HL-60 (cell line): Measurements from ENCODE around the gene ZNRF2.

Experiments used
- DNase-seq, 2 experiments: peaks; one replicate each; pipeline ENCODE4 v3.0.0-alpha.2; 2010 to 2020; ENCODE audit warnings: low read depth in 1 of 2, low spot score in 1 of 2
- H3K27ac ChIP-seq: fragments of 250-450 bp; sonication (Bioruptor Pico); replicated peaks from 2 replicates; pipeline ENCODE4 v1.5.1; 2020; ENCODE audit warnings: mild to moderate bottlenecking, moderate library complexity
- H3K27me3 ChIP-seq: fragments of 250-450 bp; sonication (Bioruptor Pico); 2 replicates; pipeline ENCODE4 v1.5.1; 2021; ENCODE audit warnings: mild to moderate bottlenecking, moderate library complexity; ENCODE audit not compliant: insufficient read depth, poor library complexity, severe bottlenecking
- H3K4me3 ChIP-seq: replicated peaks from 2 replicates; pipeline ENCODE4 v1.5.1; 2011; ENCODE audit warnings: mild to moderate bottlenecking, control low read depth, low read length; ENCODE audit not compliant: insufficient read depth
- GABPA ChIP-seq: IDR thresholded peaks from 2 replicates; pipeline ENCODE4 v1.6.1; 2012; ENCODE audit warnings: low read depth
- POLR2AphosphoS5 ChIP-seq: IDR thresholded peaks from 2 replicates; pipeline ENCODE4 v1.6.1; 2012; ENCODE audit warnings: low read depth
- SPI1 ChIP-seq: IDR thresholded peaks from 2 replicates; pipeline ENCODE4 v1.6.1; 2012; ENCODE audit warnings: low read depth, mild to moderate bottlenecking, borderline replicate concordance
- TF ChIP-seq, protein P1 (sequence below): IDR thresholded peaks from 2 replicates; pipeline ENCODE4 v1.6.1; 2012; ENCODE audit warnings: low read depth; ENCODE audit not compliant: insufficient replicate concordance
- TF ChIP-seq, protein P2 (sequence below): IDR thresholded peaks from one replicate; pipeline ENCODE4 v1.5.1; 2011; ENCODE audit warnings: low read length, control low read depth, inconsistent platforms; ENCODE audit not compliant: insufficient read depth

Gene ZNRF2

GRCh38 chr7:30249316-30249715 is 35.1 kb upstream of the ZNRF2 start:
- Histone ChIP-seq H3K27ac (no peak overlapping the region), H3K4me3 (no peak overlapping the region), H3K27me3 (no peaks in the 10 kb centered on the region)
- TF ChIP-seq SPI1 = peak; percentile 54; the same call in 1 of the 2 replicates
- TF ChIP-seq GABPA = no peak
- peak in 1 of 2 experiments; percentile 58 for DNase-seq

DNA sequence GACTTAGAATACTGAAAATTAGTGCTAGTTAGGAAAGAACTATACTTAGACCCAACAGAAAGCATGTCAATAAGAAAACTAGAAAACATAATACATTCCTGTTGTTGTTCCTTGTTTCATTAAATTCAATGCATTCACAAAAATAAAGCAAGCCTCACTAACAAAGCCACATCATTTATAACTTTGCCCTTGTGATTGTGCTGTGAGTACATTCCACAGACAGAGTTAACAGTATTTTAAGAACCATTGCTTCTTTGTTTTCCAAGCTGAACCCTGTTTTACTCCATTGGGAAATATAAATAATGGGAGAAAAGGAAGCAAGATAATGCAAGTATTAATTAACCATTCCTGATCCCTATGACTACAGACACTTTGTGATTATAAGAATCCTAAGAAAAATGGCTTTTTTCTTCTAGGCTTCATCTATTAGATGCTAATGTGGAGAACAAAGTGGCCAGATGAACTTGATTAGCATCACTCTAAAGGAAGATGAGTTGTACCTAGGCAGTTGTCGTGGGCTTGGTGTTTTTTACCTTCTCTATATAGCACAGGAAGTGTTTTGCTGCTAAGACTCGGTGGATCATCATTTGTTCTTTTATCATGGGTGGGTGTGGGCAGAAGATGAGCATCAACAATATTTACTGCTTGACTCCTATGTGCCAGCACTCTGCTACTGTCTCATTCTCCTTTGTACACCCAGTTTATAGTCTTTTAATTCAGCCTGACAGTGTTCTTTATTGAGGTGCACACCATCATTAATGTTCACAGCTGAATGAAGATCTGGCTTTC is 34.2 kb upstream of the ZNRF2 start:
- Histone ChIP-seq H3K4me3 (no peak overlapping the region), H3K27ac (no peak overlapping the region), H3K27me3 (no peaks in the 10 kb centered on the region)
- no peak for TF ChIP-seq SPI1
- TF ChIP-seq GABPA = no peak
- TF ChIP-seq, protein P1, sequence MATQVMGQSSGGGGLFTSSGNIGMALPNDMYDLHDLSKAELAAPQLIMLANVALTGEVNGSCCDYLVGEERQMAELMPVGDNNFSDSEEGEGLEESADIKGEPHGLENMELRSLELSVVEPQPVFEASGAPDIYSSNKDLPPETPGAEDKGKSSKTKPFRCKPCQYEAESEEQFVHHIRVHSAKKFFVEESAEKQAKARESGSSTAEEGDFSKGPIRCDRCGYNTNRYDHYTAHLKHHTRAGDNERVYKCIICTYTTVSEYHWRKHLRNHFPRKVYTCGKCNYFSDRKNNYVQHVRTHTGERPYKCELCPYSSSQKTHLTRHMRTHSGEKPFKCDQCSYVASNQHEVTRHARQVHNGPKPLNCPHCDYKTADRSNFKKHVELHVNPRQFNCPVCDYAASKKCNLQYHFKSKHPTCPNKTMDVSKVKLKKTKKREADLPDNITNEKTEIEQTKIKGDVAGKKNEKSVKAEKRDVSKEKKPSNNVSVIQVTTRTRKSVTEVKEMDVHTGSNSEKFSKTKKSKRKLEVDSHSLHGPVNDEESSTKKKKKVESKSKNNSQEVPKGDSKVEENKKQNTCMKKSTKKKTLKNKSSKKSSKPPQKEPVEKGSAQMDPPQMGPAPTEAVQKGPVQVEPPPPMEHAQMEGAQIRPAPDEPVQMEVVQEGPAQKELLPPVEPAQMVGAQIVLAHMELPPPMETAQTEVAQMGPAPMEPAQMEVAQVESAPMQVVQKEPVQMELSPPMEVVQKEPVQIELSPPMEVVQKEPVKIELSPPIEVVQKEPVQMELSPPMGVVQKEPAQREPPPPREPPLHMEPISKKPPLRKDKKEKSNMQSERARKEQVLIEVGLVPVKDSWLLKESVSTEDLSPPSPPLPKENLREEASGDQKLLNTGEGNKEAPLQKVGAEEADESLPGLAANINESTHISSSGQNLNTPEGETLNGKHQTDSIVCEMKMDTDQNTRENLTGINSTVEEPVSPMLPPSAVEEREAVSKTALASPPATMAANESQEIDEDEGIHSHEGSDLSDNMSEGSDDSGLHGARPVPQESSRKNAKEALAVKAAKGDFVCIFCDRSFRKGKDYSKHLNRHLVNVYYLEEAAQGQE = no peak
- TF ChIP-seq POLR2AphosphoS5 = no peak
- TF ChIP-seq, protein P2, sequence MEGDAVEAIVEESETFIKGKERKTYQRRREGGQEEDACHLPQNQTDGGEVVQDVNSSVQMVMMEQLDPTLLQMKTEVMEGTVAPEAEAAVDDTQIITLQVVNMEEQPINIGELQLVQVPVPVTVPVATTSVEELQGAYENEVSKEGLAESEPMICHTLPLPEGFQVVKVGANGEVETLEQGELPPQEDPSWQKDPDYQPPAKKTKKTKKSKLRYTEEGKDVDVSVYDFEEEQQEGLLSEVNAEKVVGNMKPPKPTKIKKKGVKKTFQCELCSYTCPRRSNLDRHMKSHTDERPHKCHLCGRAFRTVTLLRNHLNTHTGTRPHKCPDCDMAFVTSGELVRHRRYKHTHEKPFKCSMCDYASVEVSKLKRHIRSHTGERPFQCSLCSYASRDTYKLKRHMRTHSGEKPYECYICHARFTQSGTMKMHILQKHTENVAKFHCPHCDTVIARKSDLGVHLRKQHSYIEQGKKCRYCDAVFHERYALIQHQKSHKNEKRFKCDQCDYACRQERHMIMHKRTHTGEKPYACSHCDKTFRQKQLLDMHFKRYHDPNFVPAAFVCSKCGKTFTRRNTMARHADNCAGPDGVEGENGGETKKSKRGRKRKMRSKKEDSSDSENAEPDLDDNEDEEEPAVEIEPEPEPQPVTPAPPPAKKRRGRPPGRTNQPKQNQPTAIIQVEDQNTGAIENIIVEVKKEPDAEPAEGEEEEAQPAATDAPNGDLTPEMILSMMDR = no peak
- no peak for DNase-seq

GRCh38 chr7:30251708-30252329 is 32.6 kb upstream of the ZNRF2 start:
- TF ChIP-seq, protein P2 = no peak
- TF ChIP-seq SPI1 = no peak
- TF ChIP-seq, protein P1 = no peak
- TF ChIP-seq POLR2AphosphoS5 = no peak
- H3K27ac ChIP-seq = no peak overlapping the region
- no peaks in the 10 kb centered on the region for H3K27me3 ChIP-seq
- no peak for DNase-seq
- no peak overlapping the region for H3K4me3 ChIP-seq

- Histone ChIP-seq H3K27ac (no peak overlapping the region), H3K27me3 (no peaks in the 10 kb centered on the region), H3K4me3 (no peak overlapping the region)
- DNase-seq = no peak
- no peak for TF ChIP-seq SPI1
- TF ChIP-seq, protein P1 = no peak
- TF ChIP-seq, protein P2 = no peak
- no peak for TF ChIP-seq POLR2AphosphoS5
- no peak for TF ChIP-seq GABPA
Observed at GRCh38 chr7:30252885-30253795, 31.3 kb upstream of the ZNRF2 start.
